ENCODE data around the gene UBB.

The UBB gene

DNA sequence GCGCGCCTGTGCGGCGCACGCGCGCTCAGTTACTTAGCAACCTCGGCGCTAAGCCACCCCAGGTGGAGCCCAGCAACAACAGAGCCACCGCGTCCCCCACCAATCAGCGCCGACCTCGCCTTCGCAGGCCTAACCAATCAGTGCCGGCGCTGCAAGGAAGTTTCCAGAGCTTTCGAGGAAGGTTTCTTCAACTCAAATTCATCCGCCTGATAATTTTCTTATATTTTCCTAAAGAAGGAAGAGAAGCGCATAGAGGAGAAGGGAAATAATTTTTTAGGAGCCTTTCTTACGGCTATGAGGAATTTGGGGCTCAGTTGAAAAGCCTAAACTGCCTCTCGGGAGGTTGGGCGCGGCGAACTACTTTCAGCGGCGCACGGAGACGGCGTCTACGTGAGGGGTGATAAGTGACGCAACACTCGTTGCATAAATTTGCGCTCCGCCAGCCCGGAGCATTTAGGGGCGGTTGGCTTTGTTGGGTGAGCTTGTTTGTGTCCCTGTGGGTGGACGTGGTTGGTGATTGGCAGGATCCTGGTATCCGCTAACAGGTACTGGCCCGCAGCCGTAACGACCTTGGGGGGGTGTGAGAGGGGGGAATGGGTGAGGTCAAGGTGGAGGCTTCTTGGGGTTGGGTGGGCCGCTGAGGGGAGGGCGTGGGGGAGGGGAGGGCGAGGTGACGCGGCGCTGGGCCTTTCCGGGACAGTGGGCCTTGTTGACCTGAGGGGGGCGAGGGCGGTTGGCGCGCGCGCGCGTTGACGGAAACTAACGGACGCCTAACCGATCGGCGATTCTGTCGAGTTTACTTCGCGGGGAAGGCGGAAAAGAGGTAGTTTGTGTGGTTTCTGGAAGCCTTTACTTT is at the start of gene UBB:
Gene UBB (plus strand): TSS at position 452 of the 856 bp plus-strand sequence. CDS start 817 bp downstream, outside the sequence.
- DNase-seq, result peak; percentile 93

DNA sequence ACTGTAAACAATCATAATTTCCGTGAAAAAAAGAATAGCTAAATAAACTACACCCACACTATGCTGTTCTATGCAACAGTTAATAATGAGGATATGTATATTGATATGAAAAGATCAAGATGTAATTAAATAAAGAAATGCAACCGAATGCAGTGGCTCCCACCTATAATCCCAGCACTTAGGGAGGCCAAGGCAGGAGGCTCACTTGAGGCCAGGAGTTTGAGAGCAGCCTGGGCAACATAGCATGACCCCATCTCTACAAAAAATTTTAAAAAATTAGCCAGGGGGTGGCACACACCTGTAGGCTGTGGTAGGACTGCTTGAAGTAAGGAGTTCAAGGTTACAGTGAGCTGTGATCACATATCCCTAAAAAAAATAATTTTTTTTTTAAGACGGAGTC is 42.5 kb upstream of the UBB start:
- no peak for DNase-seq

DNA sequence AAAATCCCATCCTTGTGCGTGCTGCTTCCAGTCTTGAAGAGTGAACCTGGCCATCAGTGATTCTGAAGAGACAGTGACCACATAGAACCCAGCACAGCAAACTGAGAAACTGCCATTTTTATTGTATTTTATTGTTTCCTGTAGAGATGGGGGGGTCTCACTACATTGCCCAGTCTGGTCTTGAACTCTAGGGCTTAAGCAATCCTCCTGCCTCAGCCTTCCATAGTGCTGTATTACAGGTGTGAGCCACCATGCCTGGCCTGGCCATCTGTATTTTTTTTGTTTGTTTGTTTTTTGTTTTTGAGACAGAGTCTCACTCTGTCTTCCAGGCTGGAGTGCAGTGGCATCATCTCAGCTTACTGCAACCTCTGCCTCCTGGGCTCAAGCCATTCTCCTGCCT is 41.5 kb upstream of the UBB start:
- no peak for DNase-seq

DNA sequence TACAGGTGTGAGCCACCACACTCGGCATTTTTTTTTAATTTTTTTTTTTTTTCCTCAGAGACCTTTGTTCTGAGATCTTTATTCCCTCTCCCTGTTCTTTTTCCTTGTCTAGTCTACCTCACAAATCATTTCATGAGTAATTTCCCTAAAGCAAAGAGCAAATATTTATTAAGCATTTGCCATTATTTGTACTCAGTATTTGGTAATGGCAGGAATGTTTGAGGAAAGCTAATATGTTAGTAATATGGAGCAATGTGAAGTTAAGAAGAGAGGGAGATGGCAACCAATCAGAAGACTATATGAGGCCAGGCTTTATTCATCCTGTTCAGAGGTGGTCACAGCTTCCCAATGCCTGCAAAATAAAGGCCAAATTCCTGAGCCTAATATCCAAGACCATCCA is 40.9 kb upstream of the UBB start:
- no peak for DNase-seq

DNA sequence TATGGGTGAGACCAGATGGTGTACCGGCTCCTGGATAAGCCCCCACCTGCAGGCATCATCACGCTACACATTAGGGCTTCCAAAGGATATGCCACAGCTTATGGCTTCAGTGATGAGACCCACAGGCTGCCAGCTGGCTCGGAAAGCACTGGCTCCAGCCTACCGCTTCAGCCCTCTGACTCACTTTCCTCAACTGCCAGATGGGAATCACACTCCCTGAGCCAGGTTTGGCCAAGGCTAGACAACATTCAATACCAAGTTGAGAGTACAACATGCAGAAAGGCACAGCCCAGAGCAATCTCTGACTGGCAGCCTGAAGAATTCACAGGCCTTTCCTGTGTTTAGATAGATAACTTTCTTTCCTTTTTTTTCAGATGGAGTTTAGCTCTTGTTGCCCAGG is 37.9 kb upstream of the UBB start:
- DNase-seq, result no peak

DNA sequence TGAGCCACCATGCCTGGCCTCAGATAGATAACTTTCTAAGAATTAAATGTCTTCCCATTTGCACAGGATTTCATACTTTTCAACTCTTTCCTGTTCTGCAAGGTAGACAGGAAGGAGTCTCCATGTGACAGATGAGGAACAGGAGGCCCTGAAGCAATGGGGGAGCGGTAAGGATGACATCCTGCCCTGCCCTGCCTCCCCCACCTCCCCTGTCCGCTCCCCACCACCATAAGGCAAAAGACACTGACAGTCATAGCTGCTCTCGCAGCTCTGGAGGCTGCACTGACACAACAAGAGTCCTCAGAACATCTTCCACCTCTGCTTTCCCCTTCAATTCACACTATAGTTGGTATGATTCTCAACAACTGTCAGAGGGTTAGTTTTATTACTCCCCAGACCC is 37.3 kb upstream of the UBB start:
- DNase-seq, result no peak

DNA sequence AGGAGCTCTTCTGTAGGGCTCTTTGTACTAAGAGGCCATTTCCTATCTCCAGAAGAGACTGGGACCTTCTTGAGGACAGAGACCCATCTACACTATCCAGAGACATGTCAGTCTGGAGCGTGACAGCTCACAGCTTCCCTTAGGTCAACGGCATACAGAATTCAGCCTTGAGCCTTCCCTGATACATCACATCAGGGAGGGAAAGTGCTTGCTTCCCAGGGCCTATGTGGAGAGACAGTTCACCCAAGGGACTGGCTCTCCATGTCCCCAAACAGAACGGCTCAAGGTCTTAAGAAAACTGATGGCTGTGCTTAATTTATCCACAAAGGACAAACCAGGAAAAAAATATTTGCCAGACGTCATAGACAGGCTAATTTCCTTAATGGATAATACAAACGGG is 35.3 kb upstream of the UBB start:
- no peak for DNase-seq

DNA sequence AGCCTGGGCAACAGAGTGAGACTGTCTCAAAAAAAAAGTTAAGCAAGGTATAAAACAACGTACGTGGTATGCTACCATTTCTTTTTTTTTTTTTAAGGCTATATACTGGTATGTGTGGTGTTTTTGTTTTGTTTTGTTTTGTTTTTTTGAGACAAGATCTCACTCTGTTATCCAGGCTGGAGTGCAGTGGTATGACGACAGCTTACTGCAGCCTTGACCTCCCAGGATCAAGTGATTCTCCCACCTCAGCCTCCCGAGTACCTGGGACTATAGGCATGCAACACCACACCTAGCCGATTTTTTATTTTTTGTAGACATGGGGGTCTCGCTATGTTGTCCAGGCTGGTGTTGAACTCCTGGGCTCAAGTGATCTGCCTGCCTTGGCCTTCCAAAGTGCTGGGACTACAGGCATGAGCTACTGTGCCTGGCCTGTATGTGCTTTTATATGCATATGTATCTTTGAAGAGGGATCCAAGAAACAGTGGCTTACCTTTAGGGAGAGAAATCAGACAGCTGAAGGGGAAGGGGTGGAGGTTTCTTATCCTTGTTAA is 34.1 kb upstream of the UBB start:
- no peak for DNase-seq

DNA sequence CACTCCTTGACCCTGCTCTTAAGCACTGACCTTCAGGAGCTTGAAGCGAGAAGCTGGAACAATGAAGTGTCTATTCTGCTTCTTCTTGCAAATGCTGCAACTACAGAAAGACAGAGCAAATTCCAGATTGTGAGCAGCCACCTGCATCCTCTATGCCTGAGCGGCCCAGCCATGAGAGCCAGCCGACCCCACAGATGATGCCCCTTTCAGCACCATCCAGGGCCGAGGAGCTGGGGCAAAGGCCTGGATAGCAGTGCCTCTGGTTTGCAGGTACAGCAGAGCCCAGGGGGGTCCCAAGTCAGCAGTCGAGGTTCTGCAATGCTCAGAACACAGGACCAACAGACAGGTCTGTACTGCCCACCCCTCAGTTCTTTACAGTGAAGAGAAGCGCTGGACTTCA is 32.3 kb upstream of the UBB start:
- no peak for DNase-seq

DNA sequence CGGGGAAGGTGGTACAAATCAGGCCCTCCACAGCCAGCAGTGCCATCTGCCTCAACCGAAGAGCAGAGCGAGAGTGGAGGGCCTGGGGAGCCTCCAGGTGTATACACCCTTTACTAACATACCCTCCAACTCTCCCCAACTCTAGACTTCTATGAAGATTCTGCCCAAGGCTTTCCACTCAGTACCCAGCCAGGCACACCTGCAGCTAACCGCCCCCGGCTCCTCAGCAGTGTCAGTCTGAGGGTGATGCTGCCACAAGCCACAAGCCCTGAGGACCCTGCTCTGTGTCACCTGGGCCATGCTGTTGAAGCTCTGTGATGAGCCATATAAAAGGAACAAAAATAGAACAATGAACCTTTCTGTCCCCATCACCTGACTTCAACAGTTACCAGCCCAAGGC is 31.5 kb upstream of the UBB start:
- peak in 1 of 2 experiments; percentile 6 for DNase-seq

DNA sequence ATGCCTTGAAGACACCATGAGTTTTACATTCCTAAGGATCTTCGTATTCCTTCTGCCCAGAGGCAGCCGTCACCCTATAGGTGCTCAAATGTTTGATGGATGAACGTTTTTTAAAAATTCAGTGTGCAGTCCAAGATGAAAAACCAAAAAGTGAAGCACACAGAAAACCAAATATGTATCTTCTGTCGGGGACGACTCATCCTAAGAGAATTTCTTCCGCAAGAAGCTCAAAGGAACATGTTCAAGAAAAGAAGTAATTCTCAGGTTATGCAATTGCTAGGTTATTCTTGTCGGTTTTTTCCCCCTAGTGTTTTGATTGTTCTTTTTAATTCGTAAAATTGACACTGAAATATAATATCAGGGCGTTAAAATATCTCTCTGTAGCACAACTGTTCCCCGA is 29.1 kb upstream of the UBB start:
- DNase-seq, result no peak

DNA sequence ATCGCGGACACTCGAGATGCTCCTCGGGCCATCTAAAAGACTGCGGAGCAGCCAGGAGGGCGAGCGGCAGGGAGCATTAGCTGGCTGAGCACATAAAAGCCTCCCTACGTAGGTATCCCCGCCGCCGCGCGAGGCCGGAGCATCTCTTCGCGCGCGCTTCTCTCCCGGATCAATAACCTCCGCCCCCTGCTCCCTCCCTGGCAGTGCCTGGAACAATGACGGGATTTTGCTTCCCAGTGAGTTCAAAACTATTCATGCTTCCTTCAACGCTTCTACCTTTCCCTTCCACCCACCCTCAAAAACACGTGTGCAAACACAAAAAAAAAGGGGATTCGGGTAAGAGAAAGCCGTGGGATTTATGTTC is 28.6 kb upstream of the UBB start:
- peak; percentile 9 to 15 for DNase-seq

DNA sequence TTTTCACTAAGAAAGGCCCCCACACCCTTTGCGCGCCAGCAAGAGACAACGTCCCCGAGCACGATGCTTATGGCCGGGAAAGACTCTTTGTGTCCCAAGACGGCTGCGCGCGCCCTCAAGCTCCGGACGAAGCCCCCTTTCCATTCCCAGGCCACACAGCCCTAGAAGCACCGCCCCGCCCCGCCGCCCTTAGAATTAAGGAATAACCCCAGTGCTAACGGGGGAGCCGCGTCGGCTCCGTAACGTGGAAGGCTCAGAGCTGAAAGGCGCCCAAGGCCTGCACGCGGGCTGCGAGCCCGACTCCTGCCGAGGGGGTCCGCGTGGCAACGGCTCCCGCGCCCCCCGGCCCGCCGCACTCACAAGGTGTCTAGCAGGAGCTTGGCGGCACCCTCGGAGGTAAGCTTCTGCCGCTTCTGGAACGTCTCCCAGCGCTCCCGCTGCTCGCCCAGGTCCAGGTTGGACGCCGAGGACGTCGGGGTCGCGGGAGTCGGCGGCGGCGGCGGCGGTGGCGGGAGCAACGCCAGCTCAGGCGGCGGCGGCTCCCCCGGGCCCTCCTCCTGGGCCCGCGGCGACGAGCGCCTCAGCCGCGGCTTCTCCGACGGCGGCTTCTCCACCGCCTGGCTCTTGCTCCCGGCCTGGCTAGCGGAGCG is 28.1 kb upstream of the UBB start:
- DNase-seq, result peak; percentile 21 to 26

DNA sequence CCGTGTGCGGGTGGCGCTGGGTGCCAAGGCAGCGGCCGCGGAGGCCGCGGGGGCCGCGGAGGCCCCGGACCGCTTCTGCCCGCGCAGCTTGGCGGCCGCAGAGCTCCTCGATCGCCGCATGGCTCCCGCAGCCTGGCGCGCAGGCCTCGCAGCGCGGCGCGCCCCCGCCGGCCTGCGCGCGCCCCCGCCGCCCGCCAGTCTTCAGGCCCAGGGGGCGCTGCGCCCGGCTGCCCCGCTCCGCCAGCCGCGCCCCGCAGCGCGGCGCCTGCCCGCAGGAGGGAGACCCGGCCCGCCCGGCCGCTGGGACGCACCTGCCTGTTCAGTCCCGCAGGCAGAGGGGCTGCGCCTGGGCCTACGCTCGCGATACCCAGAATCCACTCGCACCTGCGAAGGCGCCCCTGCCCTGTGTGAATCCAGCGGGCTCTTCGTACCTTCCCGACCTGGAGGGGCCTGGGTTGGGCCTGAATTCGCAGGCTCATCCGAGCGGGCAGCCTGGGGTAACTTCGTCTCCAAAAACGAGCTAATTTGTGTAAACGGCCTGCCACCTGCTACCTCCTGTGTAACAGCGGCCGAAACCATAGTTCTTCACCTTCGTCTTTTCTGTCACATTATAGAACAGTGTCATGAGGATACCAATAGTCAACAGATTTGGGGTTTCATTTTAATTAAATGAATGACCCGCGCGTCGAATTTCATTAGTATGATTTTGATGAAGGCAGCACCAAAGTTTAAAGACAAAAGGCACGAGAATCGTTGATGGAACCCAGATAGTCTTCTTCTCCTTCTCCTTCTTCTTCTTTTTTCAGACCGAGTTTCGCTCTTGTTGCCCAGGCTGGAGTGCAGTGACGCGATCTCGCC is 27.3 kb upstream of the UBB start, which contains the start of gene CENPV:
Gene CENPV (minus strand): TSS at position 153 of the 858 bp plus-strand sequence. CDS start 33 bp downstream, at position 120.
- peak; percentile 45 to 57 for DNase-seq

DNA sequence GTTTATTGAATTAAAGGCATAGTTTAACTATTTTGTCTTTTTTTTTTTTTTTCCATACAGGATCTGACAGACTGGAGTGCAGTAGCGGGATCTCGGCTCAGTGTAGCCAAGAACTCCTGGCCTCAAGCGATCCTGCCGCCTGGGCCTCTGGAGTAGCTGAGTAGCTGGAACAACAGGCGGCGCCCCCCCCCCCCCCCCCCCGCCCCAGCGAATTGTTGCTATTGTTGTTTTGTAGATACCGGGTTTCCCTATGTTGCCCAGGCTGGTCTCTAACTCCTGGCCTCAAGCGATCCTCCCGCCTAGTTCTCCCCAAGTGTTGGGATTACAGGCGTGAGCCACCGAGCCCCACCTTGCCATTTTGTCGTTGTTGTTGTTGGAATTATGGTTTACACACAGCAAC is 26.3 kb upstream of the UBB start:
- DNase-seq, result no peak

DNA sequence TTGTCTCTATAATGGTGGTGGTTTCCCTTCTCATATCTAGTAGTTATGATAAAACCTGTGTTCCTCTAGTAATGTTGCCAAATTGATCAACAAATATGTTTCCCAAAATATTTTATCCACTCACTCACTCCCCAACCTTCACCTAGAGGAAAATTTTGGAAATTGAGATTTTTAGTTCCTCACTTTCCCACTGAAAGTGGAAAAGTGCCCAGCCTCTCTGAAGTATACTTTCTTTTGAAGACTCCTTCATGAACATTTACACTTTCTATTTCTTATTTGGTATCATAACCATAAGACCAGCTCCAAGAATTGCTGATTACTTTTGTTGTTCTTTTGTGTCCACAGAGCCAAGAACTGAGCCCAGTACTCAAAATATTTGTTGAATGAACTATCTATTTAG is 22.5 kb upstream of the UBB start:
- no peak for DNase-seq

DNA sequence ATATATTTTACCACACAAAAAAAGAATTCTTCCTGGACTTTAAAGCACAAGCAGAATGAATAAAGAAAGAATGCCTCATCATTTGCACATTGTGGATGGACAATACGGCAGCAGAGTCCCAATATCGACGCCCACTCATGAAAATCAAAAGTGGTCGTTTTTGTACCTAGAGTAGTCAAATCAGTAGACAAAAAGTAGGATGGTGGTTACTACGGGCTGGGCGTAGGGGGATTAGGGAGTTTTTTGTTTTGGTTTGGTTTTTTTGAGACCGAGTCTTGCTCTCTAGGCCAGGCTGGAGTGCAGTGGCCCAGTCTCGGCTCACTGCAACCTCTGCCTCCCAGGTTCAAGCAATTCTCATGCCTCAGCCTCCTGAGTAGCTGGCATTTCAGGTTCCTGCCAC is 19.0 kb upstream of the UBB start:
- DNase-seq, result no peak

DNA sequence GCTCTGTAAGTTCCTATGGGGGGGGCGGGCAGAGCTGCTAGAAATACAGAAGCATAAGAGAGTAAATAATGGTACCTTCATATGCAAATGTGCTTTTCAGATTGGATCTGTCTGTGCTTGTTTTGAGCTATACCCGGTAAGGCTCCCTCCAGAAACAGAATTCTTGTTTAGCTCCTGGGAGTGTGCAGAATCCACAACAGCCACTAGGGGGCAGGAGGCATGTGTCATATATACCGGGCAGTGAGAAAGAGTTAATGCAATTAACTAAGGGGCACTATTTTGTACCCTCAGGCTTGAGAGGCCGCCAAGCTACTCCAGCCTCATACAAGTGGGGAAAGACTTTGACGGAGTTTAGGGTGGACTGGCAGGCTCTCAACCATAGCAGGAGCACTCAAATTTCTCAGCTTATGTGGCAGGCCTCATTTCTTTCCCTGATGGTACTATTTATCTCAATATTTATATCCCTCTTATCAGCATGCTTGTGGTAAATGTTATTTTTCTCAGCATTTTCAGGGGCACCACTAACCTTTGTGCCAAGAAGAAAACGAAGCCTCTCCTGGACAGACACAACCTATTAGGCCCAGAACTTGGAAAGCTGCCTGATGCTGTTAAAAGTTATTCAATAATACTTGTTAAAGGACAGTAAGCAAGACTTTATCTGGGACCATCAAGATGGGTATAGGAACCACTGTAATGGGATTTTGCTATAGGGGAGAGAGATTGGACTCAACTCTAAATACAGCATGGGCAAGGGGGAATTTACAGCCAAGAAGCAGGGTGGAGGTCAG is 16.9 kb upstream of the UBB start:
- peak; percentile 70 to 73 for DNase-seq

DNA sequence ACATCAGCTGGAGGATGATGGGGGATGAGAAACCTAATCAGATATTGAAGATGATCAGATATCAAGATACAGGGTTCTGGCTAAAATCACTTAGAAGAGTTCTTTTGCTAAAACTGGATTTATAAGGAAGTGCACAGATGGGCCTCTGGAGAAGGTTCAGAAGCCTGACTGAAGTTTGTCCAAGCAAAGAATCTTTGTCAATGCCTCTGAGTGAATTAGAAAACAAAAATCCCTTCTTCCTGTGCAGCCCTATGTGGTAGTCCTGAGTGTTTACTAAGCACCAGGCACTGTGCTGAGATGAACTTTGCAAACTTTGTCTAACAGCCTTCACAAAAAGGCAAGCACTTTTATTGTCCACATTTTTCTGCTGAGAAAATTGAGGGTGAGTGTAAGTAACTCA is 16.3 kb upstream of the UBB start:
- no peak for DNase-seq

DNA sequence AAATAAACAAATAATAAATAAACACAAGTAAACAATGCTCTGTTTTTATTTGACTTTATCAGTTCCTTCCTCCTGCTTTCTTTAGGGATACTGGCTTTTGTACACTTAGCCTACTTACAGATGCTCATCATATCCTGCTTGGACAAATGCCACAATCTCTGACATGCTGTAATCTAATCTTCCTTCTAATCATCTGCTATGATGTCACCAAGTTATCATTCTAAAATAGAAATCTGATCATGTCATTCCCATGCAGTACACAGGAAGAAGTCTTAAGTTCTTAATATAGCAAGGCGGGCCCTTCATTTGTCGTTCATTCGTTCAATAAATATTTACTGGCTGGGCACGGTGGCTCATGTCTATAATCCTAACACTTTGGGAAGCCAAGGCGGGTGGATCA is 9.1 kb upstream of the UBB start:
- no peak for DNase-seq

DNA sequence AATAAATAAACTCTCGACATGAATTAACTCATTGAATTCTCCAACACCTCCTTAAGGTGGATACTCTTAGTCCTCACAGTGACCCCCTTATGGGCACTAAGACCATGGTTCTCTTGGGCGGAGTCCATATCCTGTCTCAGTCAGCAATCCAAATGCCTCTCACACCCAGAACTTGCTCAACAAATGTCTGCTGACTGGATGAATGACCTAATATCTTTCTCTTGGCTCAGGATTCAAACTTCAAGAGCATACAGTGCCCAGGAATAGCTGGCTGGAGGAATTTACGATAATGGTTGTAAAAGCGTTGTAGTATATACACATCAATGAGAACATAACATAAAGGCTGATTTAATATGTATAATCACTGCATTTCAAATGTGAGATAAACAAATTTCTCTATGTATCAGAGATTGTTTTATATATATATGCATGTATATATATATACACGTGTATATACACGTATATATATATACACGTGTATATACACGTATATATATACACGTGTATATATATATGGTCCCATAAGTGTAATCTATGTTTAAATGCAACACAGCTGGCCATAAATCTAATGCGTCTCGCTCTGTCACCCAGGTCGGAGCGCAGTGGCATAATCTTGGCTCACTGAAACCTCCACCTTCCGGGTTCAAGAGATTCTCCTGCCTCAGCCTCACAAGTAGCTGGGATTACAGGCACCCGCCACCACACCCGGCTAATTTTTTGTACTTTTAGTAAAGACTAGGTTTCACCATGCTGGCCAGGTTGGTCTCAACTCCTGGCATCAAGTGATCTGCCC is 6.5 kb upstream of the UBB start:
- no peak for DNase-seq

DNA sequence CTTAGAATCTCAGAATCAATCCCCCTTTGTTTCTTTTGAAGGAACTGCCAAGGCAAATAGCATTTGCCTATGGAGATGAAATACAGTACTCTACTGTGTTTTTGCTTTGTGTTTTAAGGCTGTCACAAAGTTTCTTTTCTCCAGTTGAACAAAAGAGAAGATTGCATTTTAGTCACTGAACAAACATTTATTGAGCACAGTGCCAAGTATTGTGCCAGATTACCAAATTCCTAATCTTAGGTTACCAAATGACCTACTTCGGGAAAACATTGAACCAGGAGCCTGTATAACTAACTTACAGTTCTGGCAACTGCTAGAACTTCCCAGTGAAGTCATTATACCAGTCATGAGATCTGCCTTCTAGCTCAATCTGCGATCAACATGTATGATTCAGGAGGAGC is 3.0 kb upstream of the UBB start:
- DNase-seq, result no peak

All from activated CD4-positive, alpha-beta T cell treated with anti-CD3 and anti-CD28 coated beads, Interleukin-2, amount 50 U/mL, for 4 hours (primary cell).